Astrocyte of the cerebellum (primary cell): ENCODE results near the gene ZMIZ1.

Experiments used
- DNase-seq: peaks from one replicate; pipeline ENCODE4 v3.0.0-alpha.2; 2011; ENCODE audit warnings: low read depth
- H3K4me3 ChIP-seq: 2 replicates; pipeline ENCODE4 v1.5.1; 2011; ENCODE audit warnings: mild to moderate bottlenecking, low read depth, low read length, moderate library complexity
- in situ Hi-C: cut with HindIII; loops from 2 replicates; pipeline ENCODE4 v1.10.0; 2017; ENCODE audit warnings: low sequenced_read_pairs
- TF ChIP-seq, protein P1 (sequence below): IDR thresholded peaks from 2 replicates; pipeline ENCODE4 v1.5.1; 2012; ENCODE audit warnings: low read length, low read depth, moderate library complexity, mild to moderate bottlenecking; ENCODE audit errors: missing control alignments

The ZMIZ1 gene

DNA sequence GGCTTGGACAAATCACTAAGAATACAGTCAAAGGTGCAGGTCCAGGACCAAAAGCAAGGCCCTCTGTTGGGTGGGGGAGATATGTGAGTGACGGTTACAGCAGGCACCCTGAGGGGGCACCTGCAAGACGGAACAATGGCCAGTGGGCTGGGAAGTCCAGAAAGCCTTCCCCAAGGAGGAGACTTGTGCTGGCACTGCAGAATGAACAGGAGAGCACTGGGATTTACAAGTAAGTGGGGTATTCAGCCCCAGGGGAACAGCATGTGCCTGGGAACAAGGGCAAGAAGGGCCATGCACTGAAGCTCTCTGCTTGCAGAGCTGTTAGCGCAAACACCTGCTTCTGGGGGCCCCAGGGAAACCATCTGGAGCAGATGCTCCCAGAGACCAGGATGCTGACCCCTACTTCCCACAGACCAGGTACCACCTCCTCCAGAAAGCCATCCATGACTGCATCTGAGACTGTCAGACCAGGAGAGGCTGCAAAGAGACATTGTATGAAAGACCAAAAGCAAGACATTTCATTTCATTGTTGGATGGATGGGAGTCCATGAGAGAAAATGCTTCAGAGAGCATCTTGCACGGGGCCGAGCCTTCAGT, 24.6 kb upstream of the ZMIZ1 start:
- TF ChIP-seq, protein P1, sequence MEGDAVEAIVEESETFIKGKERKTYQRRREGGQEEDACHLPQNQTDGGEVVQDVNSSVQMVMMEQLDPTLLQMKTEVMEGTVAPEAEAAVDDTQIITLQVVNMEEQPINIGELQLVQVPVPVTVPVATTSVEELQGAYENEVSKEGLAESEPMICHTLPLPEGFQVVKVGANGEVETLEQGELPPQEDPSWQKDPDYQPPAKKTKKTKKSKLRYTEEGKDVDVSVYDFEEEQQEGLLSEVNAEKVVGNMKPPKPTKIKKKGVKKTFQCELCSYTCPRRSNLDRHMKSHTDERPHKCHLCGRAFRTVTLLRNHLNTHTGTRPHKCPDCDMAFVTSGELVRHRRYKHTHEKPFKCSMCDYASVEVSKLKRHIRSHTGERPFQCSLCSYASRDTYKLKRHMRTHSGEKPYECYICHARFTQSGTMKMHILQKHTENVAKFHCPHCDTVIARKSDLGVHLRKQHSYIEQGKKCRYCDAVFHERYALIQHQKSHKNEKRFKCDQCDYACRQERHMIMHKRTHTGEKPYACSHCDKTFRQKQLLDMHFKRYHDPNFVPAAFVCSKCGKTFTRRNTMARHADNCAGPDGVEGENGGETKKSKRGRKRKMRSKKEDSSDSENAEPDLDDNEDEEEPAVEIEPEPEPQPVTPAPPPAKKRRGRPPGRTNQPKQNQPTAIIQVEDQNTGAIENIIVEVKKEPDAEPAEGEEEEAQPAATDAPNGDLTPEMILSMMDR = no peak
- DNase-seq = no peak
- in situ Hi-C loops = no loop called here
- no peak overlapping the region for H3K4me3 ChIP-seq

DNA sequence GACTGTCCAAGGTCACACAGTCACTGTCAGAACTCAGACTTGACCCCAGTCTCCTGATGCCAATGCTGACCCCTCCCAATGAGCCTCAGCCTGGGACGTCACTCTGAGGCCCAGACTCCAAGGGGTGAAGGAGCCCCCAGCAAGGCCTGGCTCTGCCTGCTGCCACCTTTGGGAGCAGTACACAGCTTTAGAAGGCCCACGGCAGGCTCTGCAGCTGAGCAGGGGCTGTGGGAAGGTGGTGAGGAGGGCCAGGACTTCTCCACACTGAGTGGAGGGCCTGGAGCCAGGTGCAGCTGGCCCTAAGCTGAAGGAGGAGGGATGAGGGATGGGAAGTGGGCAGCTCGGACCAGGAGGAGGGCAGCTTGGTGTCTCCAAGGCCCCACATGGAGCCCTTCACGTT, 23.9 kb upstream of the ZMIZ1 start:
- no peak overlapping the region for H3K4me3 ChIP-seq
- DNase-seq = no peak
- TF ChIP-seq, protein P1 = no peak
- in situ Hi-C loops = no loop called here

DNA sequence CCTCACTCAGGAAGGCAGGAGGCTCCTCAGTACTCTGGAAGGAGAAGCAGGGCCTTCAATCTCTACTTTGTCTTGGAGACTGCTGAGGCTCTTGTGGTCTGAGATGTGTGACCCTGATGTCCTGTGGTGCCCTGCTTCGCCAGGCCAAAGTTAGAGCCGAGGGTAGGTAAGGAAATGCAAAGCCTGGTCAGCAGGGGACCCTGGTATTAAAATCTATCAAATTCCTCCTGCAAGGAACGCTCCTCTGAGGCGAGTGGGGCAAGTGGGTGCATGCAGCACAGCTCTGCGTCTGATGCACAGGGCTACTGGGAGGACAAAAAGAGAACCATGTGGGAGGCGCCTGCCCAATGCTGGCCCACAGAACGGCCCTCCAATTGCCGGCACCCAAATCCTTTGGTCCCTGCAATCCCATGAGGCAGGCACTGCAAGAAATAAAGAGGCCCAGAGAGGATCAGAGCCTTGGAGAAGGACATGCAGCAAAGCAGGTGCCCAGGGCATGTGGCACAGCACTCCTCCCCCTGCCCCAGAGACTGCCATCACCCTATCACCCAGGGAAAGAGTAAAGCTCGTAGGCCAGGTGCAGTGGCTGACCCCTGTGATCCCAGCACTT, 23.1 kb upstream of the ZMIZ1 start:
- in situ Hi-C loops = no loop called here
- TF ChIP-seq, protein P1 = no peak
- no peak for DNase-seq
- no peak overlapping the region for H3K4me3 ChIP-seq

DNA sequence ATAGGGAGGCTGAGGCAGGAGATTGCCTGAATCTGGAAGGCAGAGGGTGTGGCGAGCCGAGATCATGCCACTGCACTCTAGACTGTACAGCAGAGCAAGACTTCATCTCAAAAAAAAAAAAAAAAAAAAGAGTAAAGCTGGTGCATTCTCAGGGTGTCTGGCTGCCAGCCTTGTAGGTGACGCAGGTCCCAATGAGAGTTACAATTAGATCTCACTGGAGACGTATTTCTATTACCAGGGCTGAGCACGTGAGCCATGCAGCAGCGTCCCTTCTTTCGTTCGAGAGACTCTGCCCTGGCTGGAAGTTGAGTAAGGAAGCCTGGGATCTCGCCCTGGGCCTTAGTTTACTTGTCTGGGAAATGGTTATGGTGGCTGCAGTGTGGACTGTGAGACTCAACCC, 22.4 kb upstream of the ZMIZ1 start:
- TF ChIP-seq, protein P1 = no peak
- DNase-seq = no peak
- H3K4me3 ChIP-seq = no peak overlapping the region
- in situ Hi-C loops = no loop called here

DNA sequence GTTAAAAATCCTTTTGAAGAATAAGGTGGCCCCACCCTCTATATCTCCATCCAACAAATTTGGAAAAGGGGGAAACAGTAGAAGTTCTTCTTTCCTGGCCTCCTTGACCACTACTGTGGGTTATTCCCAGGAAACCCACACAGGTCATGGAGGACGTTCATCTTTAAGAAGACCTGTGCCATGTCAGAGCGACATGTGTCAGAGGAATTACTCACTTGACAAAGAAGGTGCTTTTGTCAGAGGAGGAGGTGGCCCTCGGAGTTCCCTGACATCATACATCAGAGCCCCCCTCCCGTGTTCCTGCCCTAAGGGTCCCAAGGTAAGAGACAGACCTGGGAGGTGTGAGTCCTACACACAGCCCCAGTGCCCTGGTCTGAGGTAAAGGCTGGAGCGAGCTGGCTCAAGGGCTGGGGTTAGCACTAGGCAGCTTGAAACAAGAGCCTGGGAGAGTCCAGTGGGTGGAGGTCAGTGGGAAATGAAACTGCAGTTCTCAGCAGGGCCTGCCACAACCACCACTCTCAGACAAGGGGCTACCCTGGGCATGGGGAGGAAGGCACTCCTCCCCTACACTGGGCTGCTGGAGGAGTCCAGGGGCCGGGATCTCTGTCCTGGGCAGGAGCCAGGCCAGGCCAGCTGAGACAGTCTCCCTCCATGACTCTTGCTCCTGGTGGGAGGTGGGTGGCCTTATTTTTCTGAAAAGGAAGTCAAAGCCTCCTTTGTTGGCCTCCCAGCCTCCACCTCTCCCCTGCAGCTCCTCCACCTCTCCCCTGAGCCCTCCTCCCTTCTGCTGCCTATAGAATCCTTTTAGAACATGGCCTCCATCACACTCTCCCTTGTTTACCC, 21.8 kb upstream of the ZMIZ1 start:
- in situ Hi-C loops = no loop called here
- H3K4me3 ChIP-seq = no peak overlapping the region
- TF ChIP-seq, protein P1 = no peak
- DNase-seq = no peak

DNA sequence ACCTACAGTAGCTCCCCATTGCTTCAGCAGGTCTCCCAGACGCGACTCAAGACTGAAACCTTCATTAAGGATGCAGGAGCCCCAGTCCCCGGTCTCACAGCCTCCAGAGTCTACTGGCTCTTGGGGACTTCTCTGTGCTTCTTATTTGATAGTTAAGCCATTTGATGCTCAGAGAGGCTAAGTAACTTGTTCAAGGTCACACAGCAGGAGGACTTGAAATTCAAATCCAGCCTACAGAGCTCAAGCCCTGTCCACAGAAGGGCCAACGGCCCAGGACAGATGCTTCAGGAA, 21.2 kb upstream of the ZMIZ1 start:
- TF ChIP-seq, protein P1 = no peak
- H3K4me3 ChIP-seq = no peak overlapping the region
- in situ Hi-C loops = no loop called here
- no peak for DNase-seq
